ENCODE measurements around the gene CDCA4. TPM values are rescaled to one million over a fixed set of nuclear protein-coding genes. Genes with fewer than 3 reads are reported as not detected.

The CDCA4 gene
- total and polyA plus RNA-seq, 3 donors from 2014 or later, result 18.3 to 27.5 (median 26.2) TPM

DNA sequence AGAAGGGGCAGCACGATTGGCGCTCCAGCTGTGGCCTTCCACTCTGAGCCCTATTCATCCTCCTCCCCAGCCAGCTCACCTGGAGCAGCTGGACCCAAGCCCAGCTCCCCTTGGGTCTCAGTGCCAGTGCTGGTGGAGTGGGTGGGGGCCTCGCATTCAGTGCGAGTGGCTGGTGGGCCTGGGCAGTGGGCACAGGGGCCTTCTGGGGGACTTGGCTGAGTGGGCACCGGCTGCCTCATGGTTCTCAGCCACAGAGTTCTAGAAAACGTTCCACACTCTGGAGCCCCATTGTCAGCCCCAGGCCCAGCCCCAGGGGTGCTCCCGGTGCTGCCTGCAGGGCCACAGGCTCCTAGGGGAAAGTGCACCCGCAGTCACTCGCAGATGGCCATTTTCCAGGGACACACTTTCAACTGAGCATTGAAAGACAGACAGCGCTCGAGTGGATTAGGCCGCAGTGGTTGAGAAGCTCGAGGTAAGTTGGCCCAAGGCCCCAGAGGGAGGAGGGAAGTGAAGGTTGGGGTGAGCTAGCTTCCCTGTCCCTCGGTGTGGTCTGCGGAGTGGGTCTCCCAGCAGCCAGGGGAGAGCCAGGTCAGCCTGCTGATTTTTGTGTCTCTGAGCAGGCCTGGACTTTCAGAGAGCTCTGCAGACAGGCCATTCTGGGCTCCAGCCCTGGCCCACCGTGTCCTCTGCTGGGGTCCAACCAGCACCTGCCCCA is 31.5 kb downstream of the CDCA4 start:
- intact Hi-C loops (cut with DNase I; ENCODE audit: low total_unique reads), result no loop called here
- TF ChIP-seq, protein P1, sequence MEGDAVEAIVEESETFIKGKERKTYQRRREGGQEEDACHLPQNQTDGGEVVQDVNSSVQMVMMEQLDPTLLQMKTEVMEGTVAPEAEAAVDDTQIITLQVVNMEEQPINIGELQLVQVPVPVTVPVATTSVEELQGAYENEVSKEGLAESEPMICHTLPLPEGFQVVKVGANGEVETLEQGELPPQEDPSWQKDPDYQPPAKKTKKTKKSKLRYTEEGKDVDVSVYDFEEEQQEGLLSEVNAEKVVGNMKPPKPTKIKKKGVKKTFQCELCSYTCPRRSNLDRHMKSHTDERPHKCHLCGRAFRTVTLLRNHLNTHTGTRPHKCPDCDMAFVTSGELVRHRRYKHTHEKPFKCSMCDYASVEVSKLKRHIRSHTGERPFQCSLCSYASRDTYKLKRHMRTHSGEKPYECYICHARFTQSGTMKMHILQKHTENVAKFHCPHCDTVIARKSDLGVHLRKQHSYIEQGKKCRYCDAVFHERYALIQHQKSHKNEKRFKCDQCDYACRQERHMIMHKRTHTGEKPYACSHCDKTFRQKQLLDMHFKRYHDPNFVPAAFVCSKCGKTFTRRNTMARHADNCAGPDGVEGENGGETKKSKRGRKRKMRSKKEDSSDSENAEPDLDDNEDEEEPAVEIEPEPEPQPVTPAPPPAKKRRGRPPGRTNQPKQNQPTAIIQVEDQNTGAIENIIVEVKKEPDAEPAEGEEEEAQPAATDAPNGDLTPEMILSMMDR (IDR thresholded peaks at IDR 0.05), result no peak
- no peak for TF ChIP-seq POLR2A (IDR thresholded peaks at IDR 0.05)
- Histone ChIP-seq H3K4me1 (peaks cover 8% of the 10 kb centered on the region), H3K4me3 (no peak overlapping the region), H3K27me3 (no peaks in the 10 kb centered on the region), H3K36me3 (ENCODE audit: low read depth, missing control alignments) (no peaks in the 10 kb centered on the region), H3K27ac (no peak overlapping the region), H3K9me3 (no peaks in the 10 kb centered on the region)
- WGBS, 2 donors, result 92 to 96% methylated on average over 12 to 16 of the region's 16 CpGs
- DNase-seq, result no peak

DNA sequence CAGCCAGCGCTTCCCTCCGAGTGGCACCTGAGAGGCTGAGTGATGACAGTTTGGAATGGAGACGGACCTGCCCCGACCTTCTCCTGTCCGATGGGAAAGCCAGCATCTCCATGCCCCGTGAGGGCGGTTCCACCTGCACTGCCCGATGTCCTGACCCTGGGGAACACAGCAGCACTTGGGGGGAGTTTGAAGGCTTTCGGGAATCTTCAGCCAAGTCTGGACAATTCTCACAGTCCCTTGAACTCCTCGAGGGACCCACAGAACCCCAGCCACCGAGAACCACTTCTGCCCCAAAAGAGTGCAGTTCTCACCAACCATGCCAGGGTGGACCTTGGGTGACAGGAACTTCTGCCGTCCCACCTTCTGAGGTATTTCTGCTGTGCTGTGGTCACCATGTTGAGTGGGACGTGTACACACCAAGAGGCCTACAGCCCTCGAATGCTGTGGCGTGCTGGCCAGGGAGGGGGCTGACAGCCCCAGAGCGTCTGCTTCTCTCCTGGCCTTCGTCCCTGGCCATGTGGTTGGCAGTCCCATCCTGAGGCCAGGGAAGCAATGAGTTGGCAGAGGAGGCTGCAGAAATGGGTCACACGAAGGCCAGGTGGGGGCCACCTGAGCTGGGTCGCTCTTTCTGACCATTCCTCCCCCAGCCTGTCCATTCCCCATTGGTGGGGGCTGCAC is 34.3 kb downstream of the CDCA4 start:
- peak overlapping the region in 1 of 2 donors; percentile 56 for H3K27ac ChIP-seq
- intact Hi-C loops (cut with DNase I; ENCODE audit: low total_unique reads), result no loop called here

GRCh38 chr14:104985675-104986486 is 35.0 kb downstream of the CDCA4 start, which contains the start of gene CLBA1:
Gene CLBA1 (plus strand): TSS chr14:104985788. CDS start chr14:104986432, 644 bp downstream.
- intact Hi-C loops (cut with DNase I; ENCODE audit: low total_unique reads), result no loop called here
- TF ChIP-seq, protein P1 (IDR thresholded peaks at IDR 0.05), result no peak
- TF ChIP-seq POLR2A (IDR thresholded peaks at IDR 0.05), result no peak
- WGBS, 2 donors, result 0% methylated on average over 62 of the region's 77 CpGs; no CpG with 5 or more reads in 1 of the 2 donors

More for the DNA sequence above, 34.3 kb downstream of the CDCA4 start:
- Histone ChIP-seq H3K4me1 (peaks cover 8% of the 10 kb centered on the region), H3K9me3 (no peaks in the 10 kb centered on the region), H3K36me3 (ENCODE audit: low read depth, missing control alignments) (no peaks in the 10 kb centered on the region), H3K27me3 (no peaks in the 10 kb centered on the region), H3K4me3 (peak overlapping the region in 1 of 2 donors; percentile 87)
- WGBS, 2 donors, result 58 to 75% methylated on average over 2 to 18 of the region's 19 CpGs
- no peak for DNase-seq
- TF ChIP-seq, protein P1 (IDR thresholded peaks at IDR 0.05), result no peak
- TF ChIP-seq POLR2A (IDR thresholded peaks at IDR 0.05), result no peak

DNA sequence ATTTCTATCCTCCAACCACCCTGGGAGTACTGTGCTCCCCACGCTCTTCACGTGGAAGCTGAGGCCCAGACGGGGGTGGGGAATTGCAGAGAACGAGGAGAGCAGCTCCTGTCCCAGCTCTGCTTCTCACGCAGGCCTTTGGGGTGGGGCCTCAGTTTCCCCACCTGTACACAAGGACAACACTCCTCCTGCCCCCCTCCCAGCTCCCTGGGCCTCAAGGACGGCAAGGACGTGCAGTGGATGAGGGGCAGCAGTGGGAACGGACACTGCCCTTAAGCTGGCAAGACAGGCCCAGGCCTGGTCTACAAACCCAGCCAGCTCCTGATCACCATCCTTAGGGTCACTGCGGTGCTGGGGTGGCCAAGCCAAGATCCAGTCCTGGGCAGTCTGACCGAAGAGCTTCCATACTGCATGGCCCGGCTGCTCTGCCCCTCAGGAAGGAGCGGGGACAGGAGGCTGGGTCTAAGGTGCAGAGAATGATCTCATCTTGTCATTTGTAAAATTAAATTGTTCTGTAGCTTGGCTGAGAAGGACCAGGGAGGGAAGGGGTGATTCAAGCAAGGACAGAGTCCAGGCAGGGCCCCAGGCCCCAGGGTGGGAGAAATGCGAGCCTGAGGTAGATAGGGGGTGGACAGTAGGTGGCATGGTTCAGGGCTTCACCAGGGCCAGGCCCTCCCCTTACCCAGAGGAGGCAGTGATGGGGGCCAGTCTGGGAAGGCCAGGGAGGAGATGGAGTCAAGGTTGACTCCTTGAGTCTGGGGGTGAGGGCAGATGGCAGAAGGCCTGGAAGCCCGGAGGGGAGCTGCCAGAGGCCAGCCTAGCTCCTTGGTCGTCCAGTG is 36.6 kb downstream of the CDCA4 start:
- no peaks in the 10 kb centered on the region for H3K36me3 ChIP-seq (ENCODE audit: low read depth, missing control alignments)
- no peaks in the 10 kb centered on the region for H3K27me3 ChIP-seq
- WGBS, 2 donors, result 89 to 94% methylated on average over 13 to 15 of the region's 15 CpGs
- H3K4me3 ChIP-seq, result peak overlapping the region in 1 of 2 donors; percentile 87
- no peak for DNase-seq
- H3K4me1 ChIP-seq, result peaks cover 8% of the 10 kb centered on the region
- peak overlapping the region in 1 of 2 donors; percentile 78 for H3K27ac ChIP-seq
- intact Hi-C loops (cut with DNase I; ENCODE audit: low total_unique reads), result no loop called here
- H3K9me3 ChIP-seq, result no peaks in the 10 kb centered on the region
- TF ChIP-seq POLR2A (IDR thresholded peaks at IDR 0.05), result no peak

More at GRCh38 chr14:104985675-104986486, 35.0 kb downstream of the CDCA4 start, which contains the start of gene CLBA1:
- peak; percentile 88 for DNase-seq
- H3K9me3 ChIP-seq, result no peaks in the 10 kb centered on the region
- H3K36me3 ChIP-seq (ENCODE audit: low read depth, missing control alignments), result no peaks in the 10 kb centered on the region
- peak within 1 kb of the TSS; percentile 56 to 78 for H3K27ac ChIP-seq
- H3K27me3 ChIP-seq, result no peaks in the 10 kb centered on the region
- peaks cover 8% of the 10 kb centered on the region for H3K4me1 ChIP-seq
- peak within 1 kb of the TSS; percentile 85 to 87 for H3K4me3 ChIP-seq

All from testis (tissue), 3 donors.